Head of caudate nucleus (tissue), 42 donors: ENCODE measurements around the gene KSR2.
"Not testable (repeated sequence)": the region's sequence is repeated elsewhere in the genome, so short reads cannot be mapped to it uniquely, and the experiment has no call there.

ENCODE experiments used
- DNase-seq, 42 donors: peaks; one replicate each; pipeline versions ENCODE4 v3.0.0 to v3.0.0-alpha.2; 2020 to 2021; ENCODE audit warnings: mixed read lengths in 7 of 42
- intact Hi-C: fragments of 100-400 bp; cut with DNase I; formaldehyde crosslinking; loops from one replicate; pipeline ENCODE4 v1.15.0; 2022

Gene KSR2

DNA sequence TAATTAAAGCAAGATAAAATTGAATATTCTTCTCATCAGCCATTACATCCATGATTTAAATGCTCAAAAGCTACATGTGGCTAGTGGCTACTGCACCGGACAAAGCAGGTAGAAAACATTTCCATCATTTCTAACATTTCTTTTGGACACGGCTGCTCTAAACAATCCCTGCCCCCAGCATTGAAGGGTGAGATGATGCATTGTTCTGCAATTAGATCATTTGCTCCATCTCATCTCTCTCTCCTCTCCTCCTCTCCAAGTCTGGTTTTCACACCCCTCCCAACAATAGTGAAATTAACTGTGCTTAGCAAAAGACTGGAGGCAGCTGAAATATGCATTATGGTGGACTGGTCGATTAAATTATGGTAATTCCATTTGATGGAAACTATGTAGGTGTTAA is 288.5 kb downstream of the KSR2 start:
- no peak for DNase-seq
- intact Hi-C loops = no loop called here

DNA sequence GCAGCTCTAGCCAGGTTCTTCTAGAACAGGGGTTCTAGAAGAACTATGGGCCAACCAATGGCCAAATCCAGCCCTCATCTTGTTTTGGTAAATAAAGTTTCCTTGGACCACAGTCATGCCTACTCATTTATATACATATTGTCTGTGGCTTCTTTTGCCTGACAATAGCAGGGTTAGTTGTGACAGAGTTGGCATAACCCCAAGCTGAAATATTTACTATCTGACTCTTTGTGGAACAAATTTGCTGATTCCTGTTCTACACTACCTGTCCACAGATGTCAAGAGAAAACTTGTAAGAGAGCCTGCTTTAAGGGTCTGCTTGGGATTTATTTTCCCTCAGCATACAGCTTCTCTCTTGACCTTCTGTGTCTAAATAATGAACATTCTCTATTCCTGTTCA is 289.0 kb downstream of the KSR2 start:
- DNase-seq = no peak
- intact Hi-C loops = no loop called here

DNA sequence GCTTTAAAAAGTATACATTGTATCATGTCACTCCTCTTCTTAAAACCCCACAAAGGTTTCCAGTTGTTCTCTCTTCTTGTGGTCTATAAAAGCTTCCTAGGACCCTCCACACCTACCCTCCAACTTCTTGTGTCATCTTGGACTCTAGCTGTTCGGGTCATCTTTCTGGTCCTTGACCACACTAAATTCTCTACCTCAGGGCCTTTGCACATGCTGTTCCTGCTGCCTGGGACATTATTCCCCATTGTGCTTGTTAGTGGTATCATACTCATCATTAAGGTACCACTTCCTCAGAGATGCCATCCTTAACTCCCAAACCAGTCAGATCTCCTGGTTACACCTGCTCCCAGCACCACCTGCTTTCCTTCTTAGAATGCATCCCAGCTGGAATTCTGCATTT is 294.0 kb downstream of the KSR2 start:
- intact Hi-C loops = no loop called here
- no peak for DNase-seq

DNA sequence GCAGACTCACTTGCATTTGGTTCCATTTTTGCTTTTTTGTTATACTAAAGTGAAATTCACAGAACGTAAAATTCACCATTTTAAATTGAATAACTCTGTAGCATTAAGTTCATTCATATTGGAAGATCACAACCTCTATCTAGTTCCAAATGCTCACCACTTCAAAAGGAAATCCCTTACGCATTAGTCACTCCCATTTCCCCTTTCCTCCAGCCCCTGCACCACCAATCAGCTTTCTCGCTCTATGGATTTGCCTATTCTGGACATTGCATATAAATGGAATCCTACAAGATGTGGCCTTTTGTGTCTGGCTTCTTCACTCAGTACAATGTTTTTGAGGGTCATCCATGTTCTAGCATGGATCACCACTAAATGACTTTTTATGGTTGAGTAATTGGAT is 294.5 kb downstream of the KSR2 start:
- intact Hi-C loops = no loop called here

GRCh38 chr12:117671734-117672133 is 297.1 kb downstream of the KSR2 start:
- peak in 27 of 42 donors; percentile 14 to 62 (median 30) for DNase-seq

More for the DNA sequence above, 294.5 kb downstream of the KSR2 start:
- no peak for DNase-seq

DNA sequence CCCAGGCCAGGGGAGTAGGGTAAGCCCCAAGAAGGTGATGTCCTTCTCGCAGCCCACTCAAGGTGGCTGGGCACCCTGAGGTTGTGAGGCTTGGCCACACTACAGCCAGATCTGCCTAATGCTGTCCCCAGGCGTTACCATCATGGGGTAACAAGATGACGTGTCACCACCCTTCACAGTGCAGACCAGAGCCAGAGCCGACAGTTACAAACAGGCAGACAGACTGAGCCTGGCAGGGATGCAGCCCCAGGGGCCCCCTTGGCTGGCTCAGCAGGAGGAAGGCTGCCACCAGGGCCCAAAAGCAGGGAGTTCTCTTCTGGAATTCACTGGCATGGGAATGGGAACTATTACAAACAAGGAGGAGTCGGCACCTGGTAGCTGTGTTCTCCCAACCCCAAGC is 304.6 kb downstream of the KSR2 start:
- no peak for DNase-seq
- intact Hi-C loops = no loop called here

More at GRCh38 chr12:117671734-117672133, 297.1 kb downstream of the KSR2 start:
- intact Hi-C loops = no loop called here

- peak in 1 of 42 donors; percentile 18 for DNase-seq
- intact Hi-C loops = no loop called here
Observed at GRCh38 chr12:117662620-117663395, 306.0 kb downstream of the KSR2 start.

DNA sequence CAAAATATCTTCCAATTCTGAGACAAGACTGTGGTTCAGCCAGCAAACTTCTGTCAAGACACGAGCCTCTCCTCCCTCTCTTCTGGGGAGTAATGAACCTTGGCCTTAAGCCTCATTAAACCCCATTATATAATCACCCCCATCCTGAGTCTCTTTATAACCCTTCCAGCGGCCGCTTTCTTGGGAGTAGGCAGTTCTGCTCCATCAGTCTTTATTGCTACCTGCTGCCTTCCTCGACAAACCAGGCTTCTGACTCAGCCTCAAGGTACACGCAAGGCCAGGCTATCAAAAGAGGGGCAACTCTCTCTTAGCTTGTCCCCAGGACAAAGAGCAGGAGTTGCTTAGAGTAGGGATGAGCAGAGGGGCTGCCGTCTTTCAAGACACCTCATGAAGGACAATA is 306.6 kb downstream of the KSR2 start:
- intact Hi-C loops = no loop called here
- no peak for DNase-seq

DNA sequence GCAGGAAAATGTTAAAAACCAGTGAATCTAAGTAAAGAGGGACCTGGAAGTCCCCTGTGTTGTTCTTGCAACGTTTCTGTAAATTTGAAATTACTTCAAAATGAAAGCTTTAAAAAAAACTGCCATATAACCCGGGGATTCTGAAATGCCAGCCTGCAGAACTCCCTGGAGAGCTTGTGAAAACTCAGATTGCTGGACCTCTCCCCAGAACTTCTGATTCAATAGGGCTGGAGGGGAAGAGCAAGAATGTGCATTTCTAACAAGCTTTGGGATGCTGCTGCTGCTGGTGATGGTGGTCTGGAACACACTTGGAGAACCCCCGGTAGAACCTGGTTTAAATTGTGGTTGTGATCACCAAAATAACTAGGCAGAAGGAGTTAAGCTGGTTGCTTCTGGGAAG is 307.3 kb downstream of the KSR2 start:
- no peak for DNase-seq
- intact Hi-C loops = no loop called here

- no peak for DNase-seq
- intact Hi-C loops = no loop called here
Observed at GRCh38 chr12:117660896-117661295, 307.9 kb downstream of the KSR2 start.

GRCh38 chr12:117658226-117658625 is 310.6 kb downstream of the KSR2 start:
- intact Hi-C loops = no loop called here
- no peak for DNase-seq

GRCh38 chr12:117649796-117650195 is 319.0 kb downstream of the KSR2 start:
- intact Hi-C loops = no loop called here
- peak in 11 of 42 donors; percentile 6 to 55 (median 38) for DNase-seq

DNA sequence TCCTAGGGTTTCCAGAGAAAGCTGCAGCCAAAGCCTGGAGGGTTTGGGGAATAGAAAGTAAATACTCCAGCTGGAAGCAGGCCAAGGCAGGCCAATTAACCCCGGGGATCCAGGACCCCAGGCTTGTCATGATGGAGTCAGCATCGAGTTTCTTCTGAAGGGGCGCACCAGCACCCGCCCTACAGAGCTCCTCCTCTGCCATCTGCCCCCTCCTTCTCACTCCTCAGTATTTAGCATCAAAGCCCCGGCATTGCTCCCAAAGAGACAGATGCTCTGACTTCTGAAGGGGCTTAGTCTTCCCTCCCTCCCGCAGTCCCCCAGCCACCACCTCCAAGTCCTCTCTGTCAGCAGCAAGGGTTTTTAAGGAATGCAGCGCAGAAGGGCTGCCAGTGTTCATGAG is 322.3 kb downstream of the KSR2 start:
- intact Hi-C loops = no loop called here
- no peak for DNase-seq

GRCh38 chr12:117645473-117645872 is 323.3 kb downstream of the KSR2 start:
- intact Hi-C loops = no loop called here
- DNase-seq = no peak

- DNase-seq = no peak
- intact Hi-C loops = no loop called here
Observed at GRCh38 chr12:117643971-117644370, 324.8 kb downstream of the KSR2 start.

DNA sequence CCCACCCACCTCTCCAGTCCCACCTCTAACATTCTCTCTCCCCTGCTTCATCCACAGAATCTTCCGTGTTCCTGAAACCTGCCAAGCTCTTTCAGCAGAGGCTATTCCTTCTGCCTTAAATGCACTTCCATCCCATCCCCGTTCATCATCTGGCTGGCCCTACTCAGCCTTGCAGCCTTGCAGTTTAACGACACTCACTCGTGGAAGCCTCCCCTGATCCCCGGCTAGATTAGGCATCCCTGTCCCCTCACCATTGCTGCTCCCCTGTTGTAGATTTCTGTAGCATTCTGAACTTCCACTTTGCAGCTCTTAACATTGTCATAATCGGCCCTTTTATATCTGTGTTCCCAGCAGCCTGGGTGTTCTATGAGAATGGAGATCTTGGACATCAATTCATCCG is 326.9 kb downstream of the KSR2 start:
- intact Hi-C loops = no loop called here
- DNase-seq = no peak

DNA sequence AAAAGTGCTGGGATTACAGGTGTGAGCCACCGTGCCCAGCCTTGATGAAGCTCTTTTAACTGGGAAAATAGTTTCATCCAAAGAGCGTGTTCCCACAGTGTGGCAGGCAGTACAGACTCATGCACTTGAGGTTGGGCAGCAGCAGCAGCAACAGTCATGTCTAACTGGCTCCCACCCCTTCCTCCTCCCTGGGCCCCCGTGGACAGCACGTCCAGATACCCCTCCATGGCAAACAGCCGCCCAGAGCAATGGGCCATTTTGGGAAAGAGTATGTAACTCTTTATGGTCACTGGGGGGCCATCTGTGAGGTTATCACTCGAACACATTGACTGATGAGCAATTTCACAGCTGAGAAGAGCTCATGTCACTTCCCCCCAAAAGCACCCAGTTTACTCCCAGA is 328.3 kb downstream of the KSR2 start:
- DNase-seq = no peak
- intact Hi-C loops = no loop called here

- intact Hi-C loops = no loop called here
- no peak for DNase-seq
Observed at GRCh38 chr12:117629454-117629853, 339.3 kb downstream of the KSR2 start.

GRCh38 chr12:117628711-117629110 is 340.1 kb downstream of the KSR2 start:
- intact Hi-C loops, DNase-seq: not testable (repeated sequence)

- intact Hi-C loops = no loop called here
- DNase-seq = no peak
Observed at GRCh38 chr12:117622741-117623140, 346.0 kb downstream of the KSR2 start.

GRCh38 chr12:117622087-117622486 is 346.7 kb downstream of the KSR2 start:
- DNase-seq = no peak
- intact Hi-C loops = no loop called here
